Measurements from ENCODE around the gene SLC9A6.
"Not testable (repeated sequence)": the region's sequence is repeated elsewhere in the genome, so short reads cannot be mapped to it uniquely, and the experiment has no call there.

Gene SLC9A6

DNA sequence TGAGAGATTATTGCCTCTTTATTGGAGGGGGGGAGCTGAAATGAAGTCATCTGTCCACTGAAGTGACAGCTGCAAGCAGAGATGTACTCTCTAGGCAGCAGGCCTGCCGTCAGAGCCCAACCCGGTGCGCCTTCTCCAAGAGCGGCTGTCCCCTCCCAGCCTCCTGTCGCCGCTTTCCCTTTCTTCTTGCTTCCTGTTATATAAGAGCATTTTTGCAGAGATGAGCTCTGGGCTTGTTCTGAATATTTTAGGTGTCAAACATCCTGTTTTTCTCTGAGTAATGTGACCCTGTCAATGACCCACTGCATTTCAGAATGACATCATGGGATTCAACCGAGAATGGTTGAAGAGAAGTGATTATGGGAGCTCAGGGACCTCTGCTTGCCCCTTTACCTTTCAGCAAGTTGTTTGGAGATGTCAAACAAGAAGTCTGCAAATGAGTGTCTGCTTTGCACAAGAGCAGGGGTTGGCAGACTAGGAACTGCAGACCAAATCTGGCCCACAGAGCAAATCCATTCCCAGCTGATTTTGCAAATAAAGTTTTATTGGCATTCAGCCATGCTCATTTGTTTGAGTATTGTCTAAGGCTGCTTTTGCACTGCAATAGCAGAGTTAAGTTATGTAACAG, 79.9 kb downstream of the SLC9A6 start:
- no peak for FAIRE-seq

DNA sequence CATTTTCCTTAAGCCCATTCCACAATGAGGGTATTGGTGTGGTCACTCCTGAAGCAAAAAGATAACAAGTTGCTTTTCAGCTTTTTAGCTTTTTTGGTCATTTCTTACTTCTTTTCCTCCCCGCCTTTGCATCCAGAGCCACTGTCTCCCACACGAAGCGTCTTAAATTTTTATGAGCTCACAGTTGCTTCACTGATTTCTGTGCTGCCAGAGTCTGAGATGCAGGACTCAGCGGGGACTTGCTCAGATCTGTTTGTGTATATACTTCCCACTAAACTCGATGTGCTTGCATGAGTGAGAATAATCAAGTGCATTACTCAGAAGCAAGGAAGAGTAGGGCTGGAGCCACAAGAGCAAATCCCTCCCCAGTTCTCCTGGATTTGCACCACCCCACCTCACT, 81.9 kb downstream of the SLC9A6 start:
- no peak for FAIRE-seq

DNA sequence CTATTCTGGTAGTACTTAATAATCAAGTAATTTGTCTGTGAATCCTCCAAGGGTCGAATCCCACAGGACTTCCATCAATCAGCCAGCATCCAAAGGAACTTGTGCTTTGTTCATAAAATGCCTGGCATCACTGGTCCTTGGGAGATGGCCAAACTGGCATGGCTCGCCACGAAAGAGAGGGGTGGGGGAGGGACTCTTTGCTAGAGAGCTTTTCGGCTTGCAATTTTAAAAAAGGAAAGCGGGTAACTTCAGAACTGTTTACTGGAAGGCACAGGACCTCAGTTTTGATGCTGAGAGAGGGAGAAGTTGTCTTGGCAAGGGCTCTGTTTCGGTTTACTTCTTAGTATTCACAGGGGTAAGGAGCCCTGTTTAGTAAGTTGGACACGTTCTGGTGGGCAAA, 82.7 kb downstream of the SLC9A6 start:
- no peak for FAIRE-seq

DNA sequence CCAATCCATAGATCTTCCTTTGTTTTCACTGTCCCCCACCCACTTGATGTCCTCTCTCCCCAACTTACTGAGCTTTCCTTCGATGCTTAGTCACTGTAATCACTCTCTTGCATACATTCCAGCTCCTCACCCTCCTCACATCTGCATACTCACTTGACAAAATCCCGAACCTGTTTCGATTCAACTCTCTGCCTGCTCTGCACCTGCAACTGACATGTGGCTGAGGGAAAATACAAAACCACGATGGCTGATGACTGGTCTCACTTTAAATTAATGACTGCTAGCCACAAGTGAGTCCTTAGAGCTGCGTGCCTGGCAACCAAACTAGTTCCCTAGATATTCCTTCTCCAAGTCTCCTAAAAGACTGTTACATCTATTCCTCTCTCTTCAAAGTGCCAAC, 91.7 kb downstream of the SLC9A6 start:
- FAIRE-seq: no peak

DNA sequence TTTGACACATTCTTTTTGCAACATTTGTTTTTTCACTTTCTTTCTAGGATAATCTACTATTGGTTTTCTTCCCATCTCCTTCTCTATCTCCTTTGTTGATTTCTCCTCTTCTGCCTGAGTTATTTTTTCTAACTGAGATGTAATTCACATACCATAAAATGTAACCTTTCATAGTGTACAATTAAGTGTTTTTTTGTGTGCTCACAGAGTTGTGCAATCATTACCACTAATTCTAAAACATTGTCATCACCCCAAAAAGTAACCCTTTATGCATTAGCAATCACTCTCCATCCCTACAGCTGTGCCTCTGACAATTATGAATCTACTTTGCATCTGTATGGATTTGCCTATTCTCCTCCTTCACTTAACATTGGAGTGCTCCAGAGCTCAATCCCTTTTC, 95.5 kb downstream of the SLC9A6 start:
- FAIRE-seq: no peak

DNA sequence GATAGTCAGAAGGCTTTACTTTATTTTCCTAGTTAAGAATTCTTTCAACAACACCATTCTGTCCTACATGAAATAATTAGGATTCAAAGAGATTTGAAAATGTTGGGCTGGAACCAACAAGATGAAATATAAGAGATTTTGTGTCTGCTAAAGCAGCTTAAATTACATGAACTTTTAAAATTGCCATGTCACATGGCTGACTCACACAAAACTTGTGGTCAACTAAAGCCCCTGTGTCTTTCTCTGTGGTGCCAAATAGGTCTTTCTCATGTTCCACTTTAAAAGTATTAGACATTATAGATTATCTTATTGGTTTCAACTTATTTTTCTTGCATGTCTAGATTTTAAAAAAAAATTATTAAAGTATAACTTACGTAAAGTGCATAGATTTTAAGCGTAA, 101.3 kb downstream of the SLC9A6 start:
- no peak for FAIRE-seq

DNA sequence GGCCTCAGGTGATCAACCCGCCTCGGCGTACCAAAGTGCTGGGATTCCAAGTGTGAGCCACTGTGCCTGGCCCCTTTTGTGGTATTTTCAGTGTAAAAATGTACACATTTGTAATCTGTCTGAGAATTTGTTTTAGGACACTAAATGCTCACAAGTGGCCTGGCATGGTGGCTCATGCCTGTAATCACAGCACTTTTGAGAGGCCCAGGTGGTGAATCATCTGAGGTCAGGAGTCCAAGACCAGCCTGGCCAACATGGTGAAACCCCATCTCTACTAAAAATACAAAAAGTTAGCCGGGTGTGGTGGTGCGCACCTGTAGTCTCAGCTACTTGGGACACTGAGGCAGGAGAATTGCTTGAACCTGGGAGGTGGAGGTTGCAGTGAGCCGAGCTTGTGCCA, 106.7 kb downstream of the SLC9A6 start:
- not testable (repeated sequence) for FAIRE-seq

DNA sequence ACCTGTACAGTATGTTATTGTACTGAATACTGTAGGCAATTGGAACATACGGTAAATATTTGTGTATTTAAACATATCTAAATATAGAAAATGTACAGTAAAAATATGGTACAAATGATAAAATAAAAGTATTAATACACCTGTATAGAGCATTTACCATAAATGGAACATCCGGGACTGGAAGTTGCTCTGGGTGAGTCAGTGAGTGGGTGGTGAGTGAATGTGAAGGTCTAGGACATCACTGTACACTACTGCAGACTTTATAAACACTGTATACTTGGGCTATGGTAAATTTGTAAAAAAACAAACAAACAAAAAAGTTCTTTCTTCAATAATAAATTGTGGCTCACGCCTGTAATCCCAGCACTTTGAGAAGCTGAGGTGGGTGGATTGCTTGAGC, 109.7 kb downstream of the SLC9A6 start:
- no peak for FAIRE-seq

Data from endometrium (tissue), 2 donors.